Sigmoid colon (tissue), 4 donors: ENCODE data around the gene ZBTB9.

Source experiments
- EP300 ChIP-seq, 4 donors: sonication (generic); formaldehyde crosslinking; IDR thresholded peaks; one replicate each; pipeline ENCODE4 v1.6.1; 2017; ENCODE audit warnings: antibody characterized with exemption in 4 of 4
- POLR2A ChIP-seq, 2 donors: fragments of 450-650 bp; IDR thresholded peaks; one replicate each; pipeline ENCODE4 v1.6.1; 2016; ENCODE audit warnings: antibody characterized with exemption in 2 of 2, mild to moderate bottlenecking in 2 of 2, moderate library complexity in 2 of 2
- TF ChIP-seq, protein P1 (sequence below), 4 experiments: fragments of 450-650 bp in 3 of 4; fragments of 200-600 bp in 1 of 4; IDR thresholded peaks; one replicate each; pipeline ENCODE4 v1.5.1; 2016 to 2019; ENCODE audit warnings: antibody characterized with exemption in 4 of 4, mild to moderate bottlenecking in 3 of 4, moderate library complexity in 2 of 4

DNA sequence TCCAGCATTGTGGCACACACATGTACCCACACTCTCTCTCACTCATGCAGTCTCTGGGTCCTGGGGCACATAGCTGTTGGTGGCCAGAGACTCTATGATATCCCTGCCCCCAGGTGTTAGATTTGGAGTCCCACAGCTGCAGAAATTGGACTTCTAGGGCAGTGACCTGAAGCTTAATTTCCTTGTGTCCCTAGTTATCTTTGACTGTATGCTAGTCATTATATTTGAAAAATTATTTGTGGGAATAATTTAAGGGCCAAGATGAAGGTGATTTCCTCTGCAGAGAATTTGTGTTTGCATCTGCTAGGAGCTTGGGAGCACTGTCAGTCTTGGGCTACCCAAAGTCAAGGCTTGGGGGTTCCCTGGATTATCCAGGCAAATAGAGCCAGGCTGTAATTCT lies 50.1 kb downstream of the ZBTB9 start:
- TF ChIP-seq, protein P1, sequence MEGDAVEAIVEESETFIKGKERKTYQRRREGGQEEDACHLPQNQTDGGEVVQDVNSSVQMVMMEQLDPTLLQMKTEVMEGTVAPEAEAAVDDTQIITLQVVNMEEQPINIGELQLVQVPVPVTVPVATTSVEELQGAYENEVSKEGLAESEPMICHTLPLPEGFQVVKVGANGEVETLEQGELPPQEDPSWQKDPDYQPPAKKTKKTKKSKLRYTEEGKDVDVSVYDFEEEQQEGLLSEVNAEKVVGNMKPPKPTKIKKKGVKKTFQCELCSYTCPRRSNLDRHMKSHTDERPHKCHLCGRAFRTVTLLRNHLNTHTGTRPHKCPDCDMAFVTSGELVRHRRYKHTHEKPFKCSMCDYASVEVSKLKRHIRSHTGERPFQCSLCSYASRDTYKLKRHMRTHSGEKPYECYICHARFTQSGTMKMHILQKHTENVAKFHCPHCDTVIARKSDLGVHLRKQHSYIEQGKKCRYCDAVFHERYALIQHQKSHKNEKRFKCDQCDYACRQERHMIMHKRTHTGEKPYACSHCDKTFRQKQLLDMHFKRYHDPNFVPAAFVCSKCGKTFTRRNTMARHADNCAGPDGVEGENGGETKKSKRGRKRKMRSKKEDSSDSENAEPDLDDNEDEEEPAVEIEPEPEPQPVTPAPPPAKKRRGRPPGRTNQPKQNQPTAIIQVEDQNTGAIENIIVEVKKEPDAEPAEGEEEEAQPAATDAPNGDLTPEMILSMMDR (IDR thresholded peaks at IDR 0.05) = no peak
- TF ChIP-seq EP300 (IDR thresholded peaks at IDR 0.05) (no peak), POLR2A (IDR thresholded peaks at IDR 0.05) (no peak)
